SK-N-MC (cell line): ENCODE results near the gene CTSE.

ENCODE experiments used
- EZH2 ChIP-seq: fragments of 200-600 bp; sonication (generic); IDR thresholded peaks from one replicate; pipeline ENCODE4 v1.6.1; 2017; ENCODE audit warnings: antibody characterized with exemption
- POLR2AphosphoS5 ChIP-seq: IDR thresholded peaks from 2 replicates; pipeline ENCODE4 v1.6.1; 2012; ENCODE audit warnings: mild to moderate bottlenecking, low read depth, low read length, borderline replicate concordance

DNA sequence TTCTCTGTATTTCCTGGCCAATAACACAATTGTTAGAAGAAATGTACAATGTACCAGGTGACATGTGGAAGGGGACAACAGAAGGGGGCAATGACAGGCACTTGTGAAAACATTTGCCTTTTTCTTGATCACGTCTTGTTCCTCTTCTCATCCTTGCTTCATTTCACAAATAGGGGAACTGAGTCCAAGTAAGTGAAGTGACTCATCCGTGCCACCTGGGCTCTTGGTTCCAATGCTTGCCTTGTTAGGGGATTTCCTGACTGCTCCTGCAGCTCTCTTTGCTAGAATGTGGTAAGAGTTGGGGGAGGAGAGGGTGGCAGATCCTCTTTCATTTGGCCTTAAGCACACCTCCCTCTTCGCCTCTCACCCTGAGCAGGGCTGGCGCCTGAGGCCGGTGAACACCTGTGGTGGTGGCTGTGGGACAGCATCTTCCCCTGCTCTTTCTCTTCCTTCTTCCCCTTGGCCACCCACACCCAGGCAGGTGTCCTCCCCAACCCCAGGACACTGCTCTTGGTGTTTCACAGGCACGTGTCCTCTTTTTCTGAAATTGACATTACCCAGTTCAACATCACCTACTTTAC is 27.1 kb upstream of the CTSE start:
- TF ChIP-seq EZH2 (no peak), POLR2AphosphoS5 (no peak)
